Stimulated activated CD4-positive, alpha-beta T cell treated with anti-CD3 and anti-CD28 coated beads, TNF-alpha, amount 100 ng/mL, for 24 hours (primary cell): ENCODE results near the gene RUNX1.

ENCODE experiments used
- DNase-seq, 3 experiments: peaks; one replicate each; pipeline ENCODE4 v3.0.0-alpha.2; 2020; ENCODE audit warnings: low read depth in 3 of 3

The RUNX1 gene

GRCh38 chr21:34790341-34790740 lies 258.8 kb downstream of the RUNX1 start:
- DNase-seq: no peak

- no peak for DNase-seq
These were observed 260.2 kb downstream of the RUNX1 start for GRCh38 chr21:34788879-34789278.

- no peak for DNase-seq
These were observed 265.3 kb downstream of the RUNX1 start for GRCh38 chr21:34783815-34784214.

GRCh38 chr21:34782506-34783360 lies 266.4 kb downstream of the RUNX1 start:
- no peak for DNase-seq

- no peak for DNase-seq
These were observed 267.6 kb downstream of the RUNX1 start for GRCh38 chr21:34781526-34781925.

GRCh38 chr21:34779860-34780259 lies 269.2 kb downstream of the RUNX1 start:
- no peak for DNase-seq

GRCh38 chr21:34775793-34776192 lies 273.3 kb downstream of the RUNX1 start:
- no peak for DNase-seq

- no peak for DNase-seq
These were observed 274.4 kb downstream of the RUNX1 start for GRCh38 chr21:34774750-34775149.

GRCh38 chr21:34771512-34772028 lies 277.5 kb downstream of the RUNX1 start:
- no peak for DNase-seq

GRCh38 chr21:34770576-34770975 lies 278.5 kb downstream of the RUNX1 start:
- DNase-seq: no peak

GRCh38 chr21:34768326-34768725 lies 280.8 kb downstream of the RUNX1 start:
- no peak for DNase-seq

- no peak for DNase-seq
These were observed 282.2 kb downstream of the RUNX1 start for GRCh38 chr21:34766862-34767261.

GRCh38 chr21:34765619-34766018 lies 283.5 kb downstream of the RUNX1 start:
- DNase-seq: no peak

GRCh38 chr21:34764715-34765284 lies 284.3 kb downstream of the RUNX1 start:
- DNase-seq: no peak

GRCh38 chr21:34762786-34763185 lies 286.3 kb downstream of the RUNX1 start:
- no peak for DNase-seq

GRCh38 chr21:34761758-34762330 lies 287.3 kb downstream of the RUNX1 start:
- DNase-seq: no peak

- DNase-seq: no peak
These were observed 294.1 kb downstream of the RUNX1 start for GRCh38 chr21:34754690-34755647.

- DNase-seq: no peak
These were observed 300.2 kb downstream of the RUNX1 start for GRCh38 chr21:34748862-34749261.

- peak; percentile 28 to 46 (median 45) for DNase-seq
These were observed 303.4 kb downstream of the RUNX1 start for GRCh38 chr21:34745557-34746255.

- no peak for DNase-seq
These were observed 304.3 kb downstream of the RUNX1 start for GRCh38 chr21:34744801-34745200.

- no peak for DNase-seq
These were observed 305.3 kb downstream of the RUNX1 start for GRCh38 chr21:34743831-34744230.
